Bronchial epithelial cell (primary cell): ENCODE data around the gene BCL2L1. TPM values are rescaled to one million over a fixed set of nuclear protein-coding genes. Genes with fewer than 3 reads are reported as not detected.
A peak's percentile ranks its signal among the peaks of the same experiment; 100 is the strongest.
"Not testable (repeated sequence)": the region's sequence is repeated elsewhere in the genome, so short reads cannot be mapped to it uniquely, and the experiment has no call there.

Source experiments
- DNase-seq: peaks from one replicate; pipeline ENCODE4 v3.0.0-alpha.2; 2010; ENCODE audit warnings: low read depth
- FAIRE-seq: peaks from 2 replicates; lab custom pipeline; 2011; peaks lifted over from hg19 to GRCh38; lab: Jason Lieb, UNC
- H3K27me3 ChIP-seq: 2 replicates; pipeline ENCODE4 v1.5.1; 2011; ENCODE audit warnings: low read length; ENCODE audit not compliant: control insufficient read depth, insufficient read depth
- H3K36me3 ChIP-seq: 2 replicates; pipeline ENCODE4 v1.5.1; 2011; ENCODE audit warnings: low read length; ENCODE audit not compliant: control insufficient read depth, insufficient read depth
- H3K4me3 ChIP-seq: 2 replicates; pipeline ENCODE4 v1.5.1; 2011; ENCODE audit warnings: mild to moderate bottlenecking, low read depth, low read length, control low read depth
- CTCF ChIP-seq: IDR thresholded peaks from 2 replicates; pipeline ENCODE4 v1.5.1; 2011; ENCODE audit warnings: mild to moderate bottlenecking, moderate library complexity, low read length, control low read depth, inconsistent platforms; ENCODE audit not compliant: insufficient read depth, severe bottlenecking
- total RNA-seq: library from RNA; depleted of rRNA; stranded (reverse); fragments of >200 nt; gene quantifications from 2 replicates; pipeline ENCODE4 v1.2.1, GENCODE V29; 2014

Gene BCL2L1
- total RNA-seq, 1 donor from 2014 or later = 93.5 TPM

GRCh38 chr20:31652917-31653396 lies 69.7 kb downstream of the BCL2L1 start:
- FAIRE-seq = no peak
- Histone ChIP-seq H3K36me3 (no peaks in the 10 kb centered on the region), H3K4me3 (no peak overlapping the region), H3K27me3 (no peaks in the 10 kb centered on the region)
- peak; percentile 30 for DNase-seq
- TF ChIP-seq CTCF = no peak

- DNase-seq, H3K4me3 ChIP-seq, H3K27me3 ChIP-seq, FAIRE-seq, H3K36me3 ChIP-seq: not testable (repeated sequence)
These were observed 74.6 kb downstream of the BCL2L1 start for GRCh38 chr20:31648104-31648503.

- Histone ChIP-seq H3K4me3 (no peak overlapping the region), H3K36me3 (no peaks in the 10 kb centered on the region), H3K27me3 (no peaks in the 10 kb centered on the region)
- no peak for TF ChIP-seq CTCF
- FAIRE-seq = no peak
- DNase-seq = no peak
These were observed 78.0 kb downstream of the BCL2L1 start for GRCh38 chr20:31644701-31645100.

GRCh38 chr20:31643522-31643921 lies 79.1 kb downstream of the BCL2L1 start:
- no peaks in the 10 kb centered on the region for H3K36me3 ChIP-seq
- FAIRE-seq (no peak), DNase-seq (no peak)
- peaks cover 3% of the 10 kb centered on the region for H3K27me3 ChIP-seq
- no peak for TF ChIP-seq CTCF
- H3K4me3 ChIP-seq = no peak overlapping the region

GRCh38 chr20:31642837-31643236 lies 79.8 kb downstream of the BCL2L1 start:
- no peak for FAIRE-seq
- Histone ChIP-seq H3K4me3 (no peak overlapping the region), H3K27me3 (peaks cover 5% of the 10 kb centered on the region), H3K36me3 (no peaks in the 10 kb centered on the region)
- DNase-seq = no peak
- no peak for TF ChIP-seq CTCF

- no peak for DNase-seq
- Histone ChIP-seq H3K36me3 (no peaks in the 10 kb centered on the region), H3K27me3 (peaks cover 6% of the 10 kb centered on the region), H3K4me3 (no peak overlapping the region)
- no peak for TF ChIP-seq CTCF
- FAIRE-seq = no peak
These were observed 81.3 kb downstream of the BCL2L1 start for GRCh38 chr20:31641391-31641790.
